HL-60 (cell line): ENCODE measurements around the gene CLNS1A.

ENCODE experiments used
- DNase-seq, 2 experiments: peaks; one replicate each; pipeline ENCODE4 v3.0.0-alpha.2; 2010 to 2020; ENCODE audit warnings: low read depth in 1 of 2, low spot score in 1 of 2
- H3K27ac ChIP-seq: fragments of 250-450 bp; sonication (Bioruptor Pico); replicated peaks from 2 replicates; pipeline ENCODE4 v1.5.1; 2020; ENCODE audit warnings: mild to moderate bottlenecking, moderate library complexity
- H3K27me3 ChIP-seq: fragments of 250-450 bp; sonication (Bioruptor Pico); 2 replicates; pipeline ENCODE4 v1.5.1; 2021; ENCODE audit warnings: mild to moderate bottlenecking, moderate library complexity; ENCODE audit not compliant: insufficient read depth, poor library complexity, severe bottlenecking
- H3K4me3 ChIP-seq: replicated peaks from 2 replicates; pipeline ENCODE4 v1.5.1; 2011; ENCODE audit warnings: mild to moderate bottlenecking, control low read depth, low read length; ENCODE audit not compliant: insufficient read depth
- GABPA ChIP-seq: IDR thresholded peaks from 2 replicates; pipeline ENCODE4 v1.6.1; 2012; ENCODE audit warnings: low read depth
- POLR2AphosphoS5 ChIP-seq: IDR thresholded peaks from 2 replicates; pipeline ENCODE4 v1.6.1; 2012; ENCODE audit warnings: low read depth
- SPI1 ChIP-seq: IDR thresholded peaks from 2 replicates; pipeline ENCODE4 v1.6.1; 2012; ENCODE audit warnings: low read depth, mild to moderate bottlenecking, borderline replicate concordance
- TF ChIP-seq, protein P1 (sequence below): IDR thresholded peaks from one replicate; pipeline ENCODE4 v1.5.1; 2011; ENCODE audit warnings: low read length, control low read depth, inconsistent platforms; ENCODE audit not compliant: insufficient read depth
- TF ChIP-seq, protein P2 (sequence below): IDR thresholded peaks from 2 replicates; pipeline ENCODE4 v1.6.1; 2012; ENCODE audit warnings: low read depth; ENCODE audit not compliant: insufficient replicate concordance

The CLNS1A gene

DNA sequence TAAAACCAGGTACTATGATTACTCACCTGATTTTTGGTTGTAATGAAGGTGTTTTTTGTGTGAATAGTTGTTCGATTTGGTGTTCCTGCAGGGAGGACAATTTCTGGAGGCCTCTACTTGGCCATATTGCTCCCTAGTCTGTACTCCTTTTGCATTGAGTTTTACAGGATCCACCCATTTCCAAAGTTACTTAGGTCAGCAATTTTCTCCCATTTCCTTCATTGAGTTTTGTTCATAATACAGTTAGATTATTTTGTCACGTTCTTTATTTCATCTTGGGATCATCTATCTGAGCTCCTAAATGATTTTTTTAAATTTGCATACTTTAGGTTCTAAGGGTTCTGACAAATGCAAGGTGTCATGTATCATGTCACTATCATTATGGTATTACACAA, 67.9 kb downstream of the CLNS1A start:
- Histone ChIP-seq H3K4me3 (no peak overlapping the region), H3K27ac (no peak overlapping the region), H3K27me3 (no peaks in the 10 kb centered on the region)
- TF ChIP-seq, protein P1, sequence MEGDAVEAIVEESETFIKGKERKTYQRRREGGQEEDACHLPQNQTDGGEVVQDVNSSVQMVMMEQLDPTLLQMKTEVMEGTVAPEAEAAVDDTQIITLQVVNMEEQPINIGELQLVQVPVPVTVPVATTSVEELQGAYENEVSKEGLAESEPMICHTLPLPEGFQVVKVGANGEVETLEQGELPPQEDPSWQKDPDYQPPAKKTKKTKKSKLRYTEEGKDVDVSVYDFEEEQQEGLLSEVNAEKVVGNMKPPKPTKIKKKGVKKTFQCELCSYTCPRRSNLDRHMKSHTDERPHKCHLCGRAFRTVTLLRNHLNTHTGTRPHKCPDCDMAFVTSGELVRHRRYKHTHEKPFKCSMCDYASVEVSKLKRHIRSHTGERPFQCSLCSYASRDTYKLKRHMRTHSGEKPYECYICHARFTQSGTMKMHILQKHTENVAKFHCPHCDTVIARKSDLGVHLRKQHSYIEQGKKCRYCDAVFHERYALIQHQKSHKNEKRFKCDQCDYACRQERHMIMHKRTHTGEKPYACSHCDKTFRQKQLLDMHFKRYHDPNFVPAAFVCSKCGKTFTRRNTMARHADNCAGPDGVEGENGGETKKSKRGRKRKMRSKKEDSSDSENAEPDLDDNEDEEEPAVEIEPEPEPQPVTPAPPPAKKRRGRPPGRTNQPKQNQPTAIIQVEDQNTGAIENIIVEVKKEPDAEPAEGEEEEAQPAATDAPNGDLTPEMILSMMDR = no peak
- TF ChIP-seq POLR2AphosphoS5 = no peak
- TF ChIP-seq GABPA = no peak
- no peak for TF ChIP-seq SPI1
- no peak for DNase-seq

DNA sequence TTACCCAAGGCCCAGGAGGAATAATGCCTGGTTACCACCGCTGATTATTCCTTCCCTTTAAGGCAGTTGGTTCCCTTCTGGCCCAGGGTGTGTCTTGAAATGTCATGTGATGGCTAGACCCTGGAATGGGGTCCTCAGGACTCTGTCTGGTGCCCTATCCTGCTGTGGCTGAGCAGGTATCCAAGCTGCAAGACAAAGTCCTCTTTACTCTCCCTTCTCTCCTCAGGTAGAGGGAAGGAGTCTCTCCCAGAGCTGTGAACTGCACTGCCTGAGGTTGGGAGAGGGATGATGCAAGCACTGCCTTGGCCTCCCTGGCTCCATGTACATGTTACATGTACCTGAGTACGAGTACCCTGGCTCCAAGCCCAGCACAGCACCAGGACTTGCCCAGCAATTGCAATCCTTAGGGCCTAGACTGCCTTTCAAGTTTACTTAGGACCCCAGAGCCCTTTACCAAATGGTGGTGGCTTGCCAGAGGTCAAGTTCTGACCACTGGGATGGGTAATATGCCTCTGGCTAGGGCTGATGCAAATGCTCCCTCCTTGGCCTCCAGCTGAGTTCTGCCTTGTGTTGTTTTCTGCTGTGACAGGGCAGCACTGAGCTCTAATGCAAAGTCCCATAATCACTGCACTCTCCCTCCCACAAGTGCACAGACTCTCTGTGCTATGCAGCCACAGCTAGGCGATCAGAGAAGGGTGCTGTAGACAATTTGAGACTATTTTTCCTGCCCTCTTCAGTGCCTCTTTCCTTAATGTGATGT, 68.5 kb downstream of the CLNS1A start:
- TF ChIP-seq SPI1 = no peak
- TF ChIP-seq, protein P1 = no peak
- no peak for TF ChIP-seq GABPA
- TF ChIP-seq POLR2AphosphoS5 = no peak
- TF ChIP-seq, protein P2, sequence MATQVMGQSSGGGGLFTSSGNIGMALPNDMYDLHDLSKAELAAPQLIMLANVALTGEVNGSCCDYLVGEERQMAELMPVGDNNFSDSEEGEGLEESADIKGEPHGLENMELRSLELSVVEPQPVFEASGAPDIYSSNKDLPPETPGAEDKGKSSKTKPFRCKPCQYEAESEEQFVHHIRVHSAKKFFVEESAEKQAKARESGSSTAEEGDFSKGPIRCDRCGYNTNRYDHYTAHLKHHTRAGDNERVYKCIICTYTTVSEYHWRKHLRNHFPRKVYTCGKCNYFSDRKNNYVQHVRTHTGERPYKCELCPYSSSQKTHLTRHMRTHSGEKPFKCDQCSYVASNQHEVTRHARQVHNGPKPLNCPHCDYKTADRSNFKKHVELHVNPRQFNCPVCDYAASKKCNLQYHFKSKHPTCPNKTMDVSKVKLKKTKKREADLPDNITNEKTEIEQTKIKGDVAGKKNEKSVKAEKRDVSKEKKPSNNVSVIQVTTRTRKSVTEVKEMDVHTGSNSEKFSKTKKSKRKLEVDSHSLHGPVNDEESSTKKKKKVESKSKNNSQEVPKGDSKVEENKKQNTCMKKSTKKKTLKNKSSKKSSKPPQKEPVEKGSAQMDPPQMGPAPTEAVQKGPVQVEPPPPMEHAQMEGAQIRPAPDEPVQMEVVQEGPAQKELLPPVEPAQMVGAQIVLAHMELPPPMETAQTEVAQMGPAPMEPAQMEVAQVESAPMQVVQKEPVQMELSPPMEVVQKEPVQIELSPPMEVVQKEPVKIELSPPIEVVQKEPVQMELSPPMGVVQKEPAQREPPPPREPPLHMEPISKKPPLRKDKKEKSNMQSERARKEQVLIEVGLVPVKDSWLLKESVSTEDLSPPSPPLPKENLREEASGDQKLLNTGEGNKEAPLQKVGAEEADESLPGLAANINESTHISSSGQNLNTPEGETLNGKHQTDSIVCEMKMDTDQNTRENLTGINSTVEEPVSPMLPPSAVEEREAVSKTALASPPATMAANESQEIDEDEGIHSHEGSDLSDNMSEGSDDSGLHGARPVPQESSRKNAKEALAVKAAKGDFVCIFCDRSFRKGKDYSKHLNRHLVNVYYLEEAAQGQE = no peak
- Histone ChIP-seq H3K27me3 (no peaks in the 10 kb centered on the region), H3K27ac (no peak overlapping the region), H3K4me3 (no peak overlapping the region)
- no peak for DNase-seq

DNA sequence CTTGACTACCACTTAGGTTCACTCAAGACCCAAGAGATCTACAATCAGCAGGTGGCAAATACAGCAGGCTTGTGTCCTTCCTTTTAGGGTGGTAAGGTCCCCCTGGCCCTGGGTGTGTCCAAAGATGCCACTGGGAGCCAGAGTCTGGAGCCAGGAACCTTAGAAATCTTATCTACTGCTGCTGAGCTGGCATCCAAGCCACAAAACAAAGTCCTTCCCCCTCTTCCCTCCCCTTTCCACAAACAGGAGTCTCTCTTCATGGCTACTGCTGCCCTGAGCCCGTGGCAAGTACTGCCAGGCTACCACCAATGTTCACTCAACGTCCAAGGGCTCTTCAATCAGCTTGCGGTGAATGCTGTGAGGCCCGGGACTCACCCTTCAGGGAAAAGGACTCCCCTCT, 69.3 kb downstream of the CLNS1A start:
- H3K27ac ChIP-seq = no peak overlapping the region
- H3K4me3 ChIP-seq = no peak overlapping the region
- TF ChIP-seq, protein P1 = no peak
- TF ChIP-seq, protein P2 = no peak
- TF ChIP-seq SPI1 (no peak), GABPA (no peak), POLR2AphosphoS5 (no peak)
- H3K27me3 ChIP-seq = no peaks in the 10 kb centered on the region
- DNase-seq = no peak
